ENCODE data around the gene INTS11. TPM values are rescaled to one million over a fixed set of nuclear protein-coding genes. Genes with fewer than 3 reads are reported as not detected.

Gene INTS11
- total and polyA plus RNA-seq, 2 of the 13 experiments (the other 11 are each of a cell fraction or from before 2014, with no cell fraction given): 52.8 to 94.8 TPM

GRCh38 chr1:1358433-1359271 is 34.2 kb upstream of the INTS11 start, which contains the start of gene MXRA8 (continued):
- TF ChIP-seq RXRA (CRISPR knock-in tag; IDR thresholded peaks at IDR 0.05) (peak; percentile 45; the same call in 1 of the 2 replicates), POLR2G (IDR thresholded peaks at IDR 0.05; ENCODE audit: low read depth, low read length) (peak; percentile 23; the same call in 1 of the 2 replicates), SP2 (CRISPR knock-in tag; IDR thresholded peaks at IDR 0.05) (no peak), ZNF709 (CRISPR knock-in tag; IDR thresholded peaks at IDR 0.05) (peak; percentile 23; the same call in 1 of the 2 replicates), NONO (IDR thresholded peaks at IDR 0.05) (no peak), NONO (CRISPR knock-in tag; conservative IDR thresholded peaks at IDR 0.05) (no peak; the same call in 1 of the 2 replicates), POLR2AphosphoS5 (IDR thresholded peaks at IDR 0.05; ENCODE audit: low read depth, low read length) (peak; percentile 44; the same call in 1 of the 2 replicates), ZBTB7B (CRISPR knock-in tag; IDR thresholded peaks at IDR 0.05) (peak; percentile 81), SIN3A (IDR thresholded peaks at IDR 0.05; ENCODE audit: borderline replicate concordance, low read depth, low read length) (peak; percentile 41; the same call in 1 of the 2 replicates), SNAPC4 (CRISPR knock-in tag; IDR thresholded peaks at IDR 0.05) (0 out of 2 replicates have a peak, but pooled peaks have one; percentile 31), ZNF768 (CRISPR knock-in tag; IDR thresholded peaks at IDR 0.05) (no peak), TBP (CRISPR knock-in tag; IDR thresholded peaks at IDR 0.05) (no peak), CBX5 (CRISPR knock-in tag; IDR thresholded peaks at IDR 0.05; ENCODE audit: borderline replicate concordance) (0 out of 2 replicates have a peak, but pooled peaks have one; percentile 59), HOXA5 (CRISPR knock-in tag; IDR thresholded peaks at IDR 0.05) (no peak), RARA (CRISPR knock-in tag; IDR thresholded peaks at IDR 0.05) (peak; percentile 51; the same call in 1 of the 2 replicates), ZNF558 (CRISPR knock-in tag; IDR thresholded peaks at IDR 0.05; ENCODE audit: borderline replicate concordance) (0 out of 2 replicates have a peak, but pooled peaks have one; percentile 9), FOSL2 (CRISPR knock-in tag; IDR thresholded peaks at IDR 0.05) (0 out of 2 replicates have a peak, but pooled peaks have one; percentile 8)
- TF ChIP-seq, protein P1, sequence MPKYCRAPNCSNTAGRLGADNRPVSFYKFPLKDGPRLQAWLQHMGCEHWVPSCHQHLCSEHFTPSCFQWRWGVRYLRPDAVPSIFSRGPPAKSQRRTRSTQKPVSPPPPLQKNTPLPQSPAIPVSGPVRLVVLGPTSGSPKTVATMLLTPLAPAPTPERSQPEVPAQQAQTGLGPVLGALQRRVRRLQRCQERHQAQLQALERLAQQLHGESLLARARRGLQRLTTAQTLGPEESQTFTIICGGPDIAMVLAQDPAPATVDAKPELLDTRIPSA (CRISPR knock-in tag; IDR thresholded peaks at IDR 0.05; ENCODE audit: borderline replicate concordance): no peak
- TF ChIP-seq, protein P2, sequence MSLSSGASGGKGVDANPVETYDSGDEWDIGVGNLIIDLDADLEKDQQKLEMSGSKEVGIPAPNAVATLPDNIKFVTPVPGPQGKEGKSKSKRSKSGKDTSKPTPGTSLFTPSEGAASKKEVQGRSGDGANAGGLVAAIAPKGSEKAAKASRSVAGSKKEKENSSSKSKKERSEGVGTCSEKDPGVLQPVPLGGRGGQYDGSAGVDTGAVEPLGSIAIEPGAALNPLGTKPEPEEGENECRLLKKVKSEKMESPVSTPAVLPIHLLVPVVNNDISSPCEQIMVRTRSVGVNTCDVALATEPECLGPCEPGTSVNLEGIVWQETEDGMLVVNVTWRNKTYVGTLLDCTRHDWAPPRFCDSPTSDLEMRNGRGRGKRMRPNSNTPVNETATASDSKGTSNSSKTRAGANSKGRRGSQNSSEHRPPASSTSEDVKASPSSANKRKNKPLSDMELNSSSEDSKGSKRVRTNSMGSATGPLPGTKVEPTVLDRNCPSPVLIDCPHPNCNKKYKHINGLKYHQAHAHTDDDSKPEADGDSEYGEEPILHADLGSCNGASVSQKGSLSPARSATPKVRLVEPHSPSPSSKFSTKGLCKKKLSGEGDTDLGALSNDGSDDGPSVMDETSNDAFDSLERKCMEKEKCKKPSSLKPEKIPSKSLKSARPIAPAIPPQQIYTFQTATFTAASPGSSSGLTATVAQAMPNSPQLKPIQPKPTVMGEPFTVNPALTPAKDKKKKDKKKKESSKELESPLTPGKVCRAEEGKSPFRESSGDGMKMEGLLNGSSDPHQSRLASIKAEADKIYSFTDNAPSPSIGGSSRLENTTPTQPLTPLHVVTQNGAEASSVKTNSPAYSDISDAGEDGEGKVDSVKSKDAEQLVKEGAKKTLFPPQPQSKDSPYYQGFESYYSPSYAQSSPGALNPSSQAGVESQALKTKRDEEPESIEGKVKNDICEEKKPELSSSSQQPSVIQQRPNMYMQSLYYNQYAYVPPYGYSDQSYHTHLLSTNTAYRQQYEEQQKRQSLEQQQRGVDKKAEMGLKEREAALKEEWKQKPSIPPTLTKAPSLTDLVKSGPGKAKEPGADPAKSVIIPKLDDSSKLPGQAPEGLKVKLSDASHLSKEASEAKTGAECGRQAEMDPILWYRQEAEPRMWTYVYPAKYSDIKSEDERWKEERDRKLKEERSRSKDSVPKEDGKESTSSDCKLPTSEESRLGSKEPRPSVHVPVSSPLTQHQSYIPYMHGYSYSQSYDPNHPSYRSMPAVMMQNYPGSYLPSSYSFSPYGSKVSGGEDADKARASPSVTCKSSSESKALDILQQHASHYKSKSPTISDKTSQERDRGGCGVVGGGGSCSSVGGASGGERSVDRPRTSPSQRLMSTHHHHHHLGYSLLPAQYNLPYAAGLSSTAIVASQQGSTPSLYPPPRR (CRISPR knock-in tag; IDR thresholded peaks at IDR 0.05; ENCODE audit: borderline replicate concordance): 0 out of 2 replicates have a peak, but pooled peaks have one; percentile 43
